HEK293T (cell line): ENCODE results near the gene CISH.

Experiments
- ELF4 ChIP-seq: fragments of 450-650 bp; IDR thresholded peaks from 2 replicates; pipeline ENCODE4 v1.6.1; 2017; ENCODE audit warnings: antibody characterized with exemption
- FOXA1 ChIP-seq: fragments of 450-650 bp; IDR thresholded peaks from 2 replicates; pipeline ENCODE4 v1.6.1; 2016; ENCODE audit warnings: mild to moderate bottlenecking
- FOXM1 ChIP-seq: fragments of 450-650 bp; IDR thresholded peaks from 2 replicates; pipeline ENCODE4 v1.6.1; 2017; ENCODE audit warnings: mild to moderate bottlenecking, borderline replicate concordance
- HDGF ChIP-seq: fragments of 450-650 bp; IDR thresholded peaks from 2 replicates; pipeline ENCODE4 v1.6.1; 2017; ENCODE audit warnings: antibody characterized with exemption, borderline replicate concordance
- NFRKB ChIP-seq: fragments of 450-650 bp; IDR thresholded peaks from 2 replicates; pipeline ENCODE4 v1.6.1; 2016; ENCODE audit warnings: mild to moderate bottlenecking, moderate library complexity
- SUZ12 ChIP-seq: fragments of 450-650 bp; IDR thresholded peaks from 2 replicates; pipeline ENCODE4 v1.6.1; 2016; ENCODE audit warnings: mild to moderate bottlenecking

GRCh38 chr3:50557915-50558314 lies 53.7 kb downstream of the CISH start:
- TF ChIP-seq FOXM1 (no peak), SUZ12 (no peak), HDGF (no peak), FOXA1 (no peak), NFRKB (no peak), ELF4 (no peak)
